ENCODE measurements around the gene ZNF12.

DNA sequence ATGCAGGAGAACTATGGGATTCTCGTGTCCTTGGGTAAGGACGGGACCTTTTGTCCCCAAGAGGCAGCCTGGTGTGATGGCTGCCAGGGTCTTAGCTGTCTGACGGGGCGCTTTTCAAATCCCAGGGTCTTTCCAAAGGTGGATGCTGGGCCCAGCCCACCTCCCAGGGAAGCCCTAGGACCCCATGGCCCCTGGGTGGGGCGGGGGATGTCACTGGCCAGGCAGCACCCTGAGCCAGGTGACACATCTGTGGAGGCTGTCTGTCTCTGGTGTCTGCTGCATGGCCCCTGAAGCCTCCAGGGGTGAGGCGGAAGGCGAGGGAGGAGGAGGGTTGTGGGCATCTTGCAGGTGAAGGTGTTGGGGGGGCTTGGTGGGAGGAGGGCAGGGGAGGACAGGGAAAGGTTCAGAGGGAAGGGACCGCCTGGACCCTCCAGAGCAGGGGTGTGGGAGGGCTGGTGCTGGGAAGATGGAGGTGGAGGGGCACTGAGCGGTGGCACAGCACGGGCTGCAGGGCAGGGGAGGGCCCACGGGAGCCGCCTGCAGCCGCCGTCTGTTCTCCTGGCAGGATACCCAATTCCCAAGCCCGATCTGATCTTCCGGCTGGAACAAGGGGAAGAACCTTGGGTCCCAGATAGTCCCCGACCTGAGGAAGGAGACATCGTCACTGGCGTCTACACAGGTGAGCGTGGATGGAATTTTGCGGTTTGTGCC lies 62.7 kb downstream of the ZNF12 start:
- TF ChIP-seq CTCF (IDR thresholded peaks at IDR 0.05; ENCODE audit: insufficient read depth, low read length) (no peak), POLR2AphosphoS5 (IDR thresholded peaks at IDR 0.05; ENCODE audit: low read depth) (no peak), GABPA (IDR thresholded peaks at IDR 0.05; ENCODE audit: low read depth) (no peak)

All from HL-60 (cell line).